GM19467 (cell line): ENCODE measurements around the gene RYR2.

Source experiments
- ATAC-seq: cut with Tn5 transposase; IDR thresholded peaks from one replicate; pipeline ENCODE4 v1.9.1; 2021; ENCODE audit warnings: mild to moderate bottlenecking, moderate library complexity; ENCODE audit not compliant: unreplicated experiment

RYR2 gene

DNA sequence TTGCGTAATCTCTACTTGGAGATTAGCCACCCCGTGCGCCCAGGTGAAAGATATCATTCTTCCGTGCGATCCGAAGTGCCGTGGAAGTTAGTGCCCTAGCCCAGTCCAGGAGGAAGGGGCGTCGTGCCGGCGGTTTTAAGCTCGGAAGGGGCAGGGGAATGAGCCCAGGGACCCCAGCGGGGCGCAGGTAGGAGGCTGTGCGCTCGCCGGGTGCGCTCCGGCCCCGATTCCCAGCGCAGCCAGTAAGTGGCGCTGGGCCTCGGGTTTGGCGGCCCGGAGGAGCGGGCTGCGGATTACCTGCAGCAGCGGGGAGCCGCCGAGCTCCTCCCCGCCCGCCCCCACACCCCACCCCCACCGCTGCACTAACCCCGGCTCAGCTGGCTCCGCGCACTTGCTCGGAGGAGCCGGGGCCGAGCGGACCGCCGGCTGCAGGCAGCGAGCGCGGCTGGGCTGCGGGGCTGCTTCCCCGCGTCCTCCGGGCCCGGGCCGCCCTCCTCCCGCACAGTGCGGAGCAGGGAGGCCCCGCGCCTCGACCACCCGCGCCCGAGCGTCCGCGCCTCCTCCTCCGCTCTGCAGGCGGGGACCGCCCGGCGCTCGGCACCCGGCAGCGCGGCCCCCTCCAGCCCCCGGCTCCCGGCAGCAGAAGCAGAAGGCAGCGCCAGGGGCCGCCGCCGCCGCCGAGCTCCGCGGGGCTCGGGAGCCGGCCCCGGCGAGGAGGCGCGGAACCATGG lies at the start of gene RYR2:
RYR2 (plus strand) TSS at position 390 of the 731 bp plus-strand sequence; CDS start at position 728, 338 bp downstream.
- no peak for ATAC-seq

DNA sequence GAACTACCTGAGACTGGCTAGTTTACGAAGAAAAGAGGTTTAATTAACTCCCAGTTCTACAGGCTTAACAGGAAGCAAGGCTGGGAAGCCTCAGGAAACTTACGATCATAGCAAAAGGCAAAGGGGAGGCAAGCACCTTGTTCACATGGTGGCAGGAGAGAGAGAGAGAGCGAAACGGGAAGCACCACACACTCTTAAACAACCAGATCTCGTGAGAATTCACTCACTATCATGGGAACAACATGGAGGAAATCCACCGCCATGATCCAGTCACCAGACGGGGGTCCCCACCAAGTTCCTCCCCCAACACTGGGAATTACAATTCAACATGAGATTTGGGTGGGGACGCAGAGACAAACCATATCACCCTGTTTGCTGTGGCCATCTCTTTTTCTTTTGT lies 49.5 kb upstream of the RYR2 start:
- ATAC-seq = no peak

DNA sequence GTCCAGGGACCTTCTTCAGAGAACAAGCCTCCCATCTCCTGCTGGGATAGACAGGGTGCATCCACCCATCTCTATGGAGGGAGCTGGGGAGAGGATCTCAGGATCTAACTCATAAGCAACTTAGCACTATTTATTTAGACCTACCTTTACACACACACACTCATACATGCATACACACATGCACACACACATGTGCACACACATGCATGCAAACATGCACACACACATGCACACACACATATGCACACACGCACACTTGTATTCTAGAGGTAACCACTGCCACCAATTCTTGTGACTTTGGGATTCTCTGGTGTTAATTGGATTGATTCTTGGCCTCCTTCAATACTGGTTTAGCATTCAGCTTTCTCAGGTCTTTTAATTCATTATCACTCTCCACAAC lies 47.5 kb upstream of the RYR2 start:
- ATAC-seq = no peak

DNA sequence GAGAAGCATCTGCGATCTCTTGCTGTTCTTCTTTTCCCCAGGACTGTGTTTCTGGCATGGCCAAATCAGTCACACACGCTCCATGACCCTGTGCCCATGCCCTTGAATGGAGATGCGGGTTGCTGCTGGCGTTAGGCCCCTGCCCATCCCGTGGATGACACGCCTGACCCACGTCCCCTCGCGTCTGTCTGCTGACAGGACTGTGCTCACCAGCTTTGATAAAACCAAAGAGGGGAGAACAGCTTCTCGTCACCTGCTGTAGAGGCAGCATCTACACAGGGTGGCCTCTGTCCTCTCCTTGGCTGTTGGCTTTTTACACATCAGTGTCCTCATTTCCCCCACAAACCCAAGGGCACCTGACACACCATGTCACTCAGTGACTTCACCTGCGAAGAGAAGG lies 44.6 kb upstream of the RYR2 start:
- ATAC-seq = no peak

DNA sequence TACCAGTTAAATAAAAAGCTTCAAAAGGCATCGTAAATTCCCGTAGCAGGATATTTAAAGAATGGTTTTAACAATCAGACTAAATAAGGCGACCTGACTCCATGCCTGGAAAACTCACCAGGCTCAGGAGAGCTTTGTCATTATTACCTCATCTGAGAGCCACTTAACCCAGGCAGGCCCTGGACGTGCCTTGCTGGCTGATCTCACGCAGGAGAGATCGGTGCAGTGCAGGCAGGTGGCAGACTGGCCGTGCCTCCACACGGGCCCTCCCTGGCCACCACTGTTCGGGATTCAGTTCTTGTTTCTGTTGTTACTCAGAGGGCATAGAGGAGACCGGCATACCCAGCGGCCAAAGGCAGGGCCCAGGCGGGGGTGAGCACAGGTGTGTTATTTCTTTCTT lies 44.1 kb upstream of the RYR2 start:
- no peak for ATAC-seq

DNA sequence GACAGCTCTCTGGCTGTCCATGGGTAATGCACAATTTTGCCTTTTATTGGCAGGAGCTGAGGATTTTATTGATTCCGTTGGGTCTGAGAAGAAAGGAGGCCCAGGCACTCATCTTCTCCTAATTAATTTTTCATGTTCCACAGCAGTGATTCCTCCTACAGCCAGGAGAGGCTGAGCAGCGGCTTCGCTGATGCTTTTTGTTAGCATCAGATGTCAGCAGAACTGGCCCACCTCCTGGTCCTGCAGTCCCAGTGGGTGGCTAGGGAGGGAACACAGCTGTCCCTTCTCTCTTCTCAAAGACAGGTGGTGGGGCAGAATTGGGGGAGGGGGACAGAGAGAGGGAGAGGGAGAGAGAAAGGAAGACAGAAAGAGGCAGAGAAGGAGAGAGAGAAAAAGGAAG lies 43.4 kb upstream of the RYR2 start:
- no peak for ATAC-seq

DNA sequence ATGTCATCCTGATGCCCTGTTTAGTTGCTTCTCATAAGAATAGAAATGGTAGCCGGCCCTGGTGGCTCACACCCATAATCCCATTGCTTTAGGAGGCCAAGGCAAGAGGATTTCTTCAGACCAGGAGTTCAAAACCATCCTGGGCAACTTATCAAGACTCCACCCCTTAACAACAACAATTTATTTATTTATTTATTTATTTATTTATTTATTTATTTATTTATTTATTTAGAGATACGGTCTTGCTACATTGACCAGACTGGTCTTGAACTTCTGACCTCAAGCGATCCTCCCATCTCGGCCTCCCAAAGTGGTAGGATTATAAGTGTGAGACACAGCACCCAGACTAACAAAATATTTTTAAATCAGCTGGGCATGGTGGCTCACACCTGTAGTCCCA lies 41.8 kb upstream of the RYR2 start:
- no peak for ATAC-seq

DNA sequence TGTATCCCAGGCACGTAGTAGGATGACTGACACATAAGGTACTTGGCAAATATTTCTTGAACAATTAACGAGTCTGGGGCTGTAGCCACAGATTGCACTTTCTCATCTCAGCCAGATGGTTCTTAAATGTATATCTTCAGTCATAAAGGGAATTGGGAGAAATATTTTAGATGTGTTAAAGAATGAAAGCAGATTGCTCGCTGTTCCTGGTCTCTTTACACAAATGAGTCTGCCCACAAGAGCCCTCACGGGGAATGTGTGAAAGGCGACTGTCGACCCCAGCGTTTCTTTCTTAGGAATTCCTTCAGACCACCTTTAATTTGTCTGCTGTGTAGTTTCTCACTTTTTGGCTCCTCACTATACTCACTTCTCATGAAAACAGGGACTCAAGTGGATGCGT lies 38.5 kb upstream of the RYR2 start:
- ATAC-seq = no peak

DNA sequence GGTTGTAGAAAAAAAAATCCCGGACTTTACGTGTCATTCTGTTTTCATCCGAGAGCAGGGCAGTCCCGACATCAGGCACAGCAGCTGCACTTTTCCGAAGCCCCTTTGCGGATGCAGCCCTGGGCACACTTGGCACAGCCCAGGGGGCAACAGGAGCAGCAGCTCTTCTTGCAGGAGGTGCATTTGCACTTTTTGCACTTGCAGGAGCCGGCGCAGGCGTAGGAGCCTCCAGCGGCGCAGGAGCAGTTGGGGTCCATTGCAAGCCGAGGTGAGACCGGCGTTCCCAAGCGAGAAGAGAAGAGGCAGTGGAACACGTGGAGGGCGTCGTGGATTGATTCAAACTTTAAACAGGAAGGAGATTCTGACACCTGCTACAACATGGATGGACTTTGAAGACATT lies 37.9 kb upstream of the RYR2 start, which contains the start of gene MT1HL1:
MT1HL1 (minus strand) TSS at position 326 of the 400 bp plus-strand sequence; CDS start at position 257, 69 bp downstream.
- no peak for ATAC-seq

DNA sequence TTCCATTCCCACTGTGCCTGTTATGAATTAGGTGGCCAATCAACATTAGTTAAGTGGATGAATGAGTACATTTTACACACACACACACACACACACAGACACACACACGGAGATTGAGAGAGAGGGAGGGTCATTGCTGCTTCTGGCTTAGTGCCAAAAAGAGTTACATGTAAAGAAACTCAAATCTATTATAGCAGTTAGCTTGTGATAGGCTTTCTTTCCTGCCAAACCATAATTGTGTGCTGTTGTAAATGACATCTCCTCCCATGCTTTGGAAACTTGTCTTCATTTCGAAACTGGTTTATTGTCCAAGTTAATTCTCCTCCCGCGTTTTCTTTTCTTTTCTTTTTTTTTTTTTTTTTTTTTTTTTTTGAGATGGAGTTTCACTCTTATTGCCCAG lies 36.3 kb upstream of the RYR2 start:
- ATAC-seq = no peak

DNA sequence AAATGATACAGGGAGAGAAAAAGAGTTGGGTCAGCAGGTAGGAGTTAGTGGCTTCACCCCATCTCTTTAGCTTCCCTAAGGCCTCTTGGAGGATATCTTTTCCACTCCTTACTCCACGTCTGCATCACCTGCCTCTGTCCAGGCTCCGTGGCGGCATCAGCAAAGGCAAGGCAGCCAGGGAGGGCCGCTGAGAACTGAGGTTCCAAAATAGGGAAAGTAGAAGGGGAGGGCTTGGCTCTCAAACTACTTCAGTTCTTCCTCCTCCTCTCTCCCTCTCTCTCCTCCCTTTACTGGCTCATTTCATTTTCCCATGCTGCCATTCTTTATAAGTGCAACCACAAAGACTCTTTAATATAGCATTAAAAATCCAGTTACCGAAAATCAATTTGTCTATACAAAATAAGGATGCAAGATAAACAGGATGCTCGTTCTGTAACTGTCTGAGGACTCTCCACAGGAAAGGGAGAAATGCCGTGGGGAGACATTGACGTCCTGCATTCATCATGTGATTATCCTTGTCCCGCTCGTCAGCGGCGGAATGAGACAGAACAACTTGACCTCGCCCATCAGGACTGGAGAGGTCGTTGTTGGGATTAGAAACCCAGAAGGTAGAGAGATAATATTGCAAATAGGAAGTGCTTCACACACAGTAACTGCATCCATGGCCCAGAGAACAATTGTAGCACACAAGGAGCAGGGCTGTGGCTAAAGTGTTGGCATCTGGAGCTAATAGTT lies 34.7 kb upstream of the RYR2 start:
- no peak for ATAC-seq

DNA sequence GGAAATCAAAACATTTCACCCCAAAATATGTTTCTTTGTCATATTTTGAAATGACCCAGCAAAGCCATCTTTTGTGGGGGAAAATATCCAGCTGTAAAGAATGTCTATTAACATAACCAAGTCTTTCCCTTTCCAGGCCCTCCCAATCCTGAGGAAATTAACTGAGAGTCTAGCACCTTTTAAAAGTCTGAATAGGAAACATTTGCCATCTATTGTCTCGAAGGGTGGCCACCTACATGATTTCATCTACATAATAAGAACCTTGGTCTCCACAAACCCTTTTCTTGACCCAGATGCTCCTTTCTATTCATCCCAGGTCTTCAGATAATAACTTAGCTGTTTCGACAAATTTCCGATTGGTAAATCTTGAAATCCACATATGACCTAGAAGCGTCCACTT lies 32.4 kb upstream of the RYR2 start:
- ATAC-seq = no peak

DNA sequence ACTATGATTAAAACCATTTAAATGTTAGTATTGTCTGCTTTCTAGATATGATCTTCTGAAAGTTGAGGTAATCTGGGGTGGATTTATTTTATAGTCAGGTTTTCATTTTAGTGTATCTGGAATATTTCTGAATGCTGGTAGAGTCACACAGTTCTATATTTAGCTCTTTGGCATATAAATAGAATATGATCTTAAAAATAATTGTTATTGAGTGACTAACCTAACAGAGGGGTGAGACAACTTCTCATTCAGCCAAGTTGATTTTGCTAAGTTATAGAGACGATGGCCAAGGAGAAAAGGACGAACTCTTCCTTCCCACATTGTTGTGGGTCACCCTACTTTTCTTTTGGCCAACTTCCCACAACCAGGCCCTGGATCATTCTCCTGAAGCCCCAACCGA lies 30.6 kb upstream of the RYR2 start:
- ATAC-seq = no peak

DNA sequence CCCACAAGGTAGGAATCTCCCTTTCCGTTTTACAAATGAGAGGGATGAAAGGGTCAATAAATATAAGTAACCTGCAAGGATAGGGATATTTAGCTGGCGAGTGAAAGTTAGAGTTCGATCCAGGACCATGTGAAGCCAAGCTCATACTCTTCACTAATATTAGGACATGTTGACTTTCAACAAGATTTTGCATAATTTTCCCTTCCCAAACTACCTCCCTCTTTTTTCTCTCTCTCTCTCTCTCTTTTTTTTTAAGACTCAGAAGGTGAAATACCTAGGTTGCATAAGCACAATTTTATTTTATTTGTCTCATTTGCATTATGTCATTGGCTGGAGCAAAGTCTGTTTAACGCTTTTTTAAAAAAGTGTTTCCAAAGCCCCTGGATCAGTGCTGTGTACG lies 29.6 kb upstream of the RYR2 start:
- ATAC-seq = no peak

DNA sequence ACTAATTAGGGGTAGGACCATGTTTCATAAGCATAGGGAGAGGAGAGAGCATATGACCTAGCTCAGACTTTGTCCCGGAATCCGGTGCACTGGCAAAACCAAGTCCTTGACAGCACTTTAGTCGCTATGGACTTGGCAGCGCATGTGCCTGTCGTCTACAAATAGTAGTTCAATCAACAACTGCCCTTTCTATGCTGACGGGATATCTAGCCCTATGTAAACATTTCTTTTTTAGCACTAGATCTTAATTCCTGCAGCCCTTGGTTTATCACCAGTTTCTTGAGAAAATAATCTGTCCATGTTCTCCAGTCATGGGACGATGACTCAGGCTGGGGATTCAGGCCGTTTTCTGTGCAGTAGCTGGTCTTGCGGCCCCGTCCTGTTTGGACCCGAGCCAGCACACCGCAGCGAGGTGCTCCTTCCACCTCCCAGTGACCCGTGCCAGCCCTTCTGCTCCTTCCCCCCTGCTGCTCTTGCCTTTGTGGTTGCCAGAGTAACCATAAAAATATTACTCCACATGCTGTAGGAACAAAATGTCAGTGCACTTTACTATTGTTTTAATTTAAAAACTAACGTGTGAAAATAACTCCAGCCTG lies 29.1 kb upstream of the RYR2 start:
- ATAC-seq = no peak

DNA sequence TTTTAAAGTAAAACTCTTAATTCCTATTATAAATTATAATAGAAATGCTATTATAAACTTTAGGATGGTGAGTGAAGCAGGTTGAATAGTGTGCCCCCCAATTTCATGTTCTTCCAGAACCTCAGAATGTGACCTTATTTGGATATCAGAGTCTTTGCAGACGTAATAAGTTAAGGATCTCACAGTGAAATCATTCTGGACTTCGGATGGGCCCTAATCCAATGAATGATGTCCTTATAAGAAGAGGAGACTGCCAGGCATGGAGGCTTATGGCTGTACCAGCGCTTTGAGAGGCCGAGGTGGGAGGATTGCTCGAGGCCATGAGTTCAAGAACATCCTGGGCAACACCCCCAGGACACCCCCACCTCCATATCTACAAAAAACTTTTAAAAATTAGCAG lies 28.4 kb upstream of the RYR2 start:
- ATAC-seq = no peak

DNA sequence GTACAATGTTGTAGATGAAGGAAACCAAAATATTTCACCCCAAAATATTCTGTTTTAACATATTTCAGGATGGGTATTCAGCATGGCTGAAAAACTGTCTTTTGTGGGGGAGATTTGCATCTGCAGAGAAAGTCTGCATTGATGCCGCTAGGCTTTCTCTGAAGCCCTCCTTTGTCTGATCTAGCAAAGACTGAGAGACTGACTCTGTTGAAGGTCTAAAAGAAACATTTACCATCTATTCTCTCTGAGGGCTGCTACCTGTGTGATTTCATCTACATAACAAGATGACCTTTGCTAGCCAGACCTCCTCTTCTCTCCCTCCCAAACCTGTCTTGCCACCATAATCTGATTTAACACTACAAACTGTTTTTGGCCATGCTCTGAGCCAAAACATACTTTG lies 25.4 kb upstream of the RYR2 start:
- ATAC-seq = no peak

DNA sequence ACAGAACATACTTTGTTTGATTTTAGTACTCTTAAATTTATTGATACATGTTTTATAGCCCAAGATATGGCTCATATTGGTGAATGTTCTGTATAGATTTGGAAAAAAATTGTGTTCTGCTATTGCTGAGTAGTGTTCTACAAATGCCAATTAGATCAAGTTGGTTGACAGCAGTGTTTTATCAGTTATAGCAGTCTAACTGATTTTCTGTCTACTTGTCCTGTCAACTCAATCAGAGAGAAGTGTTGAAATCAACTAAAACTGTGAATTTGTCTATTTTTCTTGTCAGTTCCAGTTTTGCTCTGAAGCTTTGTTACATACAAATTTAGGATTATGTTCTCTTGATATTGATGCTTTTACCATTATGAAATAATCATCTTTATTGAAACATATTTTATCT lies 23.1 kb upstream of the RYR2 start:
- no peak for ATAC-seq

DNA sequence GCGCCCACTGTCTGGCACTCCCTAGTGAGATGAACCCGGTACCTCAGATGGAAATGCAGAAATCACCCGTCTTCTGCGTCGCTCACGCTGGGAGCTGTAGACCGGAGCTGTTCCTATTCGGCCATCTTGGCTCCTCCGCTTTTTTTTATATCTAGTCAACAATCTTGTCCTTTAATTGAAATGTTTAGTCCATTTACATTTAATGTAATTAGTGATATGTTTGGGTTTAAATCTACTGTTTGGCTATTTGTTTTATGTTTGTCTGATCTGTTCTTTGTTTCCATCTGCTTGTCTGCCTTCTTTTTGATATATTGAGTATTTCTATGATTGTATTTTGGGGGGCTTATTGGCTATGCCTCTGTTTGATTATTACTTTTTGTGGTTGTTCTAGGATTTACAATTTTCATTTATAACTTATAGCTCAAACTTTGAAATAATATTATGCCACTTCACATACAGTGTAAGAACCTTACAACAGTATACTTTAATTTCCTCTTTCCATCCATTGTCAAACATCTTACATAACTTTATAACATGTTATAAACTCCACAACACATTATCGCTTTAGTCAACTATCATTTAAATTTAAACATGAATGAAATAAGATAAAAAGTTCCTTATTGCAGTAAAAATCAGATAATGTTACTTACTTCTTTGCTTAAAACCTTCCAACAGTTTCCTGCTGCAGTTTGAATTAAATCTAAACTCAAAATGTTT lies 16.5 kb upstream of the RYR2 start:
- no peak for ATAC-seq

DNA sequence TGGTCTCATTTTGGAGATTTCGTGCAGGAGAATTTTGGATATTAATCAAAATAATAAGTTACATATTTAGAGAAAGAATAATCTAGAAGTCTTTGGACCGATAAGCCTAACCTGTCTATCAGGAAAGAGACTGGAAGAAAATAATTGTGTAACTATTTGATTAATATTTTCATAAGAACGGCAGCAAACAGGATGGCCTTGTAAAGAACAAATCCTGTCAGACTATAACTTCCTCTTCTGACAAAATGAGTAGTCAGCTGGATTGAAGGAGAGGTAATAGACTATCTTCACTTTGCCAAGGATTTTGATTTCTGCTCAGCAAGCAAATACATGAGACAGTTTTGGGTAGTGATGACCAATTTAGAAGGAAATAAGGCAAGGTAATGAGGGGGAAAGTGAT lies 12.7 kb upstream of the RYR2 start:
- ATAC-seq = no peak

DNA sequence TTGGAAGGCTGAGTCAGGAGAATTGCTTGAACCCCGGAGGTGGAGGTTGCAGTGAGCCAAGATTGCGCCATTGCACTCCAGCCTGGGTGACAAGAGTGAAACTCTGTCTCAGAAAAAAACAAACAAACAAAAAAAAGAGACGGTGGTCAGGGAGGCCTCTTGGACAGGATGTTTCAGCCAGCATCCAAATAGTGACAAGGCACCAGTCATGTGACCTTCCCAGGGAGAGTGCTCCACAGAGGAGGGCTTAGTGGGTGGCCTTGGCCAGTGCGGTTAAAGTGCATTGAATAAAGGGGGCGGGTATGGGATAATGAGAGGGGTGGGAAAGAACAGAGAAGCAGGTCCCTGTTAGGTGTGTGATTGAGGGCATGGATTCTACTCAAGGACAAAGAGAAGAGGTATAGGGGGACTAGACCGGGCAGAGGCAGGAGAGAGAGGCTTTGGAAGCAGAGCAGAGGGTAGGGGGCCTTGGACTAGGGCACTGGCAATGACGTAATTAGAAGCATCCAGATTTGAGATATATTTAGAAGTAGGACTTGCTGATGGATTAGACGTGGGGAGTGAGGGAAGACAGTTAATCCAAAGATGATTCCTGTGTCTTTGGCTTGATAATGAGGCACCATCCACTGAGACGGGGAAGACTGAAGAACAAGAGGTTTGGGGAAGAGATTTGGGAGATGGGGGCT lies 12.0 kb upstream of the RYR2 start:
- ATAC-seq = no peak
